ENCODE measurements around the gene BBIP1.
"Not testable (repeated sequence)": the region's sequence is repeated elsewhere in the genome, so short reads cannot be mapped to it uniquely, and the experiment has no call there.

The BBIP1 gene

DNA sequence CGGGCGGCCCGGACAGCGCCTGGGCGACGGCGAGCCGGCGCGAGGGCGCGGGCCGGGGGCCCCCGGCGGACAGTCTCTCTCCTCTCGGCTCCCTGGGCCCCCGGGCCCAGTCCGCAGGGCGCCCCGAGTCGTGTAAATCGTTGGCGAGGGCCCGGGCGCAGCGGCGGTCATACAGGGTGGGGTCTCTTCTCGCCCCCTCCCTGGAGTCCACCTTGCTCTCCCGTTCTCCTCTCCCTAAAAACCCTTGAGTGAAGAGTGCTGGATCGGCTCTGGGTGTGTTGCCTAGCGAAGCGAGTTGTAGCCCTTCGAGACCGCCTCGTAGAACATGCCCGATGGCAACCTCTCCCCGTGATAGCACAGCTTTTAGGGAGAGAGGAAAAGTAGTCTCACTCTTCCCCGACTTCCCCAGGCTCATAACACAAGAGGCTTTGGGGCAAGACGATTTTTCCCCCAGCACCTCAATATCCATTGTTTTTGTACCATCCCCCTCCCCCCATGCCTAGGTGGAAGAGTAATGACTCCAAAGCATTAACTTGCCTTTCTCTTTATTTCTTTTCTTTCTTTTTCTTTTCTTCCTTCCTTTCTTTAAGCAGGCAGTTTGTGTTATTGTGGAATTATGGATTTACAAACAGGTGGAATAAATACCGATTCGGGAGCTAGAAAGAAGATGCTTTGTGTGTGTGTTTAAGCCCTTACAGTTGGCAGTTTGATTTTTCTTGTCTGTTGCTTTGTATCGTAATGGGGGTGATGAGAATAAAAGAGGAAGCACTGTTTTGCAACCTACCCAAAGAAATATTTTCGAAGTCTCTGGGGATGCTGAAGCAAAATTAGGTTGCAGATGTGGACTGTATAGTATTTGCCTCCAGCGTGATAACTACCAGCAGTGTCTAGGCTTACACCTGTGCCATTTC lies 1.2 kb upstream of the BBIP1 start:
- no peak for DNase-seq

DNA sequence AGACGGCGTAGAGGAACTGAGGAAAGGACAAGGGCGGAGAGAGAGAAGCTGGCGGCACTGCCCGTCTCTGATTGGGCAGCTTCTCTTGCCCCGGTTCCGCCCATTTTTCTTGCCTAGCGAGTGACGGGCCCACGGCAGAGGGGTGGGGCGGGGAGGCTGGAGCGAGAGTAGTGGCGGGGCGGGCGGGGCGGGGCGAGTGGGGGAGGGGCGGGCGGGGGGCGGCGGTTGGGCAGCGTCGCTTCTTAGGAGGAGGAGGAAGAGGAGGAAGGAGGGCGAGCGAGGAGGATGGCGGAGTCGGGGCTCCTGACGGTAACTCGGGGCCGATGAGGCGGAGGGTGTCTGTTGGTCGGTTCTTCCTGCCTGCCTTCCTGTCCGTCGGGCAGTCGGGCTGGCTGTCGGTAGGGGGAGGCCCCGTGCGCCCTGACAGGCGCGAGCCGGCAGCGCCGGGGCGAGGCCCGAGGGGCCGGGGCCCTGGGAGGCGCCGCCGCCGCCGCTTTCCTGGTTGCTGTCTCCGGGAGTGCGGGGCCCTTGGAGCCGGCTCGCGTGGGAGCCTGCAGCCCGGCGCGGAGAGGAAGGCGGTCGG lies 460 bp upstream of the BBIP1 start, which contains the start of gene SHOC2:
Gene SHOC2 (plus strand): TSS at position 256 of the 583 bp plus-strand sequence. CDS start 44,755 bp downstream, outside the sequence.
- no peak for DNase-seq

DNA sequence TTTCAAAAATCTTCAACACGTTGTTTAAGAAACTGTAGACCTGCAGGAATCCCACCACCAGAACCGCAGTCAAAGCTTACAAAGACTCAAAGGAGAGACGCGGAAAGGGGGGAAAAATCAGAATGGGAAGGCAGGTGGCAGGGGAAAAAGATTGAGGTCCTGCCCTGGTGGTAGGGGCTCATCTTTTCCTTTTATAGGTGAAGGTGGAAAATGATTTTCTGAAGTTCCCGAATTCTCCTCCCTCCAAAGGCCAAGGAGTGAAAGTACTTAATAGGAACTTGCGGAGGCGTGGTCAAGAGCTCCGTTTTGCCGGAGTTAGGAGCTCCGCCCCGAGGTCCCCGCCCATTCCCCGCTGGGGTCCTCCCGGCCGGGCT lies 724 bp downstream of the BBIP1 start:
- DNase-seq: peak; percentile 14

- DNase-seq: no peak
These were observed 2.2 kb downstream of the BBIP1 start for GRCh38 chr10:110916554-110917346.

GRCh38 chr10:110915600-110915999 lies 3.4 kb downstream of the BBIP1 start:
- DNase-seq: not testable (repeated sequence)

DNA sequence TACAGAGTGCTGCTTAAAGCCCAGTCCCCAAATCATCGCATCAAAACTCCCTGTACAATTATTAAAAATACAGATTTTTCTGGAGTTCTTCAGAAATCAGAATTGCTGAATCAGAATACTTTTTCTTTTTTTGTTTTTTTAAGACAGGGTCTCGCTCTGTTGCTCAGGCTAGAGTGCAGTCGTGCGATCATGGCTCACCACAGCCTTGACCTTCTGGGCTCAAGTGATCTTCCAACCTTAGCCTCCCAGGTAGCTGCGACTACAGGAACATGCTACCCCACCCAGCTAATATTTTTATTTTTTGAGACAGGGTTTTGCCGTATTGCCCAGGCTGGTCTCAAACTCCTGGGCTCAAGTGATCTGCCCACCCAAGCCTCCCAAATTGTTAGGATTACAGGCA lies 3.9 kb downstream of the BBIP1 start:
- DNase-seq: no peak

GRCh38 chr10:110914431-110914830 lies 4.5 kb downstream of the BBIP1 start:
- DNase-seq: no peak

DNA sequence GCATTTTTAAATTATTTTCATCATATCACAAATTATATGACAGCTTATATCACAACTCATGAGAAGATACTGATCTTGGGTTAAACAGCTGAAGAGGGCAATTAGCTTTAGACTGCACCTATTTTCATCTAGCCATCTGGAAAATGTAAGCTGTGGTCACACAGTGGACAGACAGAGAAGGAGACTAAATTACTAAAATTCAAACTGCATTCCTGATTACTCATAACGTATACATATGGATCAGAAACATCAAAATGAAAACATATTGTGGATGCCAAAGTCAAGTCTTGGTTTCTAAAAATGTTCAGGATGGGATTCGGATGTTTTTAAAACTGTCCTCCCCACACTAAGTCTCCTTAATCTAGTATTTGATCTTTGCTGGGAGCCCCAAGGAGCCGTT lies 6.6 kb downstream of the BBIP1 start:
- DNase-seq: no peak

DNA sequence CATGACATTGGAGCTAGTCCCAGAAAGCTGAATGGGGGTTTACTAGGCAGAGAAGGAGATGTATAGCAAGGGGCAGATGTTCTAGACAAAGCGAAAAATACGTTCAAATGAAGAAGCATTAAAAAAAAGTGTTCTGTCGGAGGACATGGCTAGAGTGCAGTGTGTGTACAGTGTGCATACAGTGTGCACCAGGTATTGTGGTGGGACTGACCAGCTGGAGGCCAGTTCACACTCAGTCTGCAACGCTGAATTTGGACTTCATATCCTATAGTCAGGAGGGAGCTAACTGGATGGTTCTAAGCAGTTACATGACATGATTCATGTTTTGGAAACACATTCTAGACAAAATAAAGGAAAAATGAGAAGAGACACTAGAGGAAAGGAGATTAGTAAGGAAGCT lies 8.8 kb downstream of the BBIP1 start:
- no peak for DNase-seq

GRCh38 chr10:110903280-110904278 lies 15.4 kb downstream of the BBIP1 start:
- DNase-seq: no peak

- DNase-seq: no peak
These were observed 16.8 kb downstream of the BBIP1 start for GRCh38 chr10:110901954-110902819.

DNA sequence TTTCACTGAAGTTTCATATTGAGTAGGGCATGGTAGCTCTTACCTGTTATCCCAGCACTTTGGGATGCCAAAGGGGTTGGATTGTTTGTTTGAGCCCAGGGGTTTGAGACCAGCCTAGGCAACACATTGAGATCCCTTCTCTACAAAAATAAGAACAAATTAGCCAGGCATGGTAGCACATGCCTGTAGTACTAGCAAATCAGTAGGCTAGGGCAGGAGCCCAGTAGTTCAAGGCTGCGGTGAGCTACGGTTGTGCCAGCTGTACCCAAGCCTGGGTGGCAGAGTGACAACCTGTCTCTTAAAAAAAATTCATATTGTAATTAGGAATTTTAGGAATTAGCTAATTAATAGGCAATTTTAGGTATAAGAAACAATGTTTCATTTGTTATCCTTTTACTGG lies 18.0 kb downstream of the BBIP1 start:
- no peak for DNase-seq

DNA sequence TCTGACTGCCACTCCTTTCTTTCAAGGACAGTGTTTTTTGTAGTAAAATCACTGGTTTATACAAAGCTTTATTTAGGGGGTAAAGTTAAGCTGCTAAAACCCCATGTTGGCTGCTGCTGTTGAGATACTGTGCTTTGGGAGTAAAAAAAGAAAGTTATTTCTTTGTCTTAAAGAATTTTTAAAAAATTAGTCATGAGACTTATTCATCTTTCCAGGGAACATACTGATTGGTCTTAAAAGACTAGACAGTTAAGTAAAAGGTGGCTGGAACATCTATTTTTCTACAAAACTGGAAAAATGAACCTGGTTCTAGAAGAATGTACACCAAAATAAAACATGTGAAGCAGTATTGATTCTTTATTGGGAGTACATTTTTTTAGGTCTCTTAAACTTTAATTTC lies 20.6 kb downstream of the BBIP1 start:
- no peak for DNase-seq

DNA sequence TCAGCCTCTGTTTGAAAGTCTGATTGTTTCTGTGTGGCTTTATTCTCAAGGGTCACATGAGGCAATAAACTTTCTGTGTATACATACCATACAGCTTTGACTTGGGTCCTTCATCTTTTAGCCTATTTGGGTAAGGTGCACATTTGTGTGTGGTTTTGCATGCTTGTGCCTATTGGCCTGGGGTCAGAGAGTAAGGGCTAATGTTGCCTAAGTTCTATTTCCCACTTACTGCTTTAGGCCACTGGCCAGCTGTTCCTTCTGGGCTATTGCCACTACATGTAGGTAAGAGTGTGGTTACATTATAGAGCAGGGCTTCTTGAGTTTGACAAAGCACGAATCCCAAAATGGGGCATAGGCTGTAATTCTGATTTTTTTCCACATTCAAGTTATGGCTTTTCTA lies 21.8 kb downstream of the BBIP1 start:
- DNase-seq: no peak

DNA sequence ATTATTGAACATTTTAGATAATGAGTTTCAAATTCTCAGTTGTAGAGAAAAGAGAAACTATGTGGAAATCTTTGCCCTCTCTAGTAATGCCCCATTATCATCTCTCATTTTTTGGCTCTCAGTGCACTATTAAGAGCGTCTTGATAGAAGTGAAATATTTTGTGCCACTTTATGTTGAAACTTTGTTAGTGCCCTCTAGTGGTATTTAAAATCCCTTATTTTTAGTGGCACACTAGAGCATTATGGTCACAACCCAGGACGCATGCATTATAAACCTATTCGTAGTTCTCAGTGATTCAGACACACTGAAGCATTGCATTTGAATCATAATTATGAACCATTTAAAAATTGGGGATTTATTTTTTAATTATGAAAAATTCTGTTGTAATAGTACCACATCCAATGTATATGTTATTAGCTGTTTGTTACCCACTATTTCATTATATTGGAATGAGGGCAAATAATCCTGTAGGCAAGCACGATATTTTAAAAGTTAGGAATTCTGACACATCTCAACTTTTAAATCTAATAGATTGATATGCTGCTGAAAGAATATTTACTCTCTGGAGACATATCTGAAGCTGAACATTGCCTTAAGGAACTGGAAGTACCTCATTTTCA lies 25.3 kb downstream of the BBIP1 start:
- no peak for DNase-seq

- no peak for DNase-seq
These were observed 26.2 kb downstream of the BBIP1 start for GRCh38 chr10:110892602-110893288.

DNA sequence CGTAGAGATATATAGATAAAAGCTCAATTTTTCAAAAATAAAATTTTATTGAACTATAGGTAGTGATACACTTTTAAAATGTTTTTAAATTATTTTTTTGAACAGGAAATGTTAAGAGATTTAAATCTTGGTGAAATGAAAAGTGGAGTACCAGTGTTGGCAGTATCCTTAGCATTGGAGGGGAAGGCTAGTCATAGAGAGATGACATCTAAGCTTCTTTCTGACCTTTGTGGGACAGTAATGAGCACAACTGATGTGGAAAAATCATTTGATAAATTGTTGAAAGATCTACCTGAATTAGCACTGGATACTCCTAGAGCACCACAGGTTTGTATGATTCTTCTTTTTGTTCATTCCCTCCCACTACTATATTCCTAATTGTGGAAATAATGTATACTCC lies 31.4 kb downstream of the BBIP1 start:
- no peak for DNase-seq

GRCh38 chr10:110885932-110886674 lies 32.9 kb downstream of the BBIP1 start:
- DNase-seq: no peak

- DNase-seq: no peak
These were observed 35.1 kb downstream of the BBIP1 start for GRCh38 chr10:110883924-110884323.

All from NCI-H524 treated with DMSO at 0.1 percent for 48 hours (cell line).